RWPE1 (cell line): ENCODE data around the gene PHLPP1.
"Not testable (repeated sequence)": the region's sequence is repeated elsewhere in the genome, so short reads cannot be mapped to it uniquely, and the experiment has no call there.

Experiments used
- CTCF ChIA-PET: fragments of 350-600 bp; sonication (Branson Sonifier 250); formaldehyde crosslinking; extraction: SDS; loops from one replicate; lab custom pipeline; 2021; lab: Yijun Ruan, JAX
- POLR2A ChIA-PET: fragments of 400-600 bp; formaldehyde crosslinking; extraction: SDS; loops from one replicate; lab custom pipeline; 2020; ENCODE audit warnings: antibody characterized with exemption; ENCODE audit not compliant: low non-redundant PET; lab: Yijun Ruan, JAX
- DNase-seq: peaks from one replicate; pipeline ENCODE4 v3.0.0; 2012; ENCODE audit warnings: low spot score
- H3K27ac ChIP-seq: fragments of 450-650 bp; 2 replicates; pipeline ENCODE4 v1.5.1; 2017
- TF ChIP-seq, protein P1 (sequence below): fragments of 450-650 bp; conservative IDR thresholded peaks from 2 replicates; pipeline ENCODE4 v1.5.1; 2017; ENCODE audit warnings: low read depth, mild to moderate bottlenecking

Gene PHLPP1

DNA sequence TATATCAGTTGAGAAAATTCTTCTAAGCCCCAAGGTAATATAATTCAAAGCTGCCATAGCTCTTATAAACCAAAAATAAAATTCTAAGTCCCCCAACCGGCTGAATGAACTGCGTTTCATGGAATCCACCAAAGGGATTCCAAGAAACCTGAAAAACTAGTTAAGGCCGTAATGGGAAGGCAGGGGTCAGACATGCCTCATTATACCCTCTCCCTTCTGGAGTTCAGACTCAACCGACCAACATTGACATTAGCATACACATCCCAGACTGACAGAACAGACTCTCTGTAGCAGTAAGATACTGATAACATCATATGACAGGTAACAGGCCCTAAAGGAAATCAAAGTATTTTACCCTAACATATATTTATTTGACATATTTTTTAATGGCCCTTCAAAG lies 31.4 kb upstream of the PHLPP1 start:
- TF ChIP-seq, protein P1, sequence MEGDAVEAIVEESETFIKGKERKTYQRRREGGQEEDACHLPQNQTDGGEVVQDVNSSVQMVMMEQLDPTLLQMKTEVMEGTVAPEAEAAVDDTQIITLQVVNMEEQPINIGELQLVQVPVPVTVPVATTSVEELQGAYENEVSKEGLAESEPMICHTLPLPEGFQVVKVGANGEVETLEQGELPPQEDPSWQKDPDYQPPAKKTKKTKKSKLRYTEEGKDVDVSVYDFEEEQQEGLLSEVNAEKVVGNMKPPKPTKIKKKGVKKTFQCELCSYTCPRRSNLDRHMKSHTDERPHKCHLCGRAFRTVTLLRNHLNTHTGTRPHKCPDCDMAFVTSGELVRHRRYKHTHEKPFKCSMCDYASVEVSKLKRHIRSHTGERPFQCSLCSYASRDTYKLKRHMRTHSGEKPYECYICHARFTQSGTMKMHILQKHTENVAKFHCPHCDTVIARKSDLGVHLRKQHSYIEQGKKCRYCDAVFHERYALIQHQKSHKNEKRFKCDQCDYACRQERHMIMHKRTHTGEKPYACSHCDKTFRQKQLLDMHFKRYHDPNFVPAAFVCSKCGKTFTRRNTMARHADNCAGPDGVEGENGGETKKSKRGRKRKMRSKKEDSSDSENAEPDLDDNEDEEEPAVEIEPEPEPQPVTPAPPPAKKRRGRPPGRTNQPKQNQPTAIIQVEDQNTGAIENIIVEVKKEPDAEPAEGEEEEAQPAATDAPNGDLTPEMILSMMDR = no peak
- H3K27ac ChIP-seq = no peak overlapping the region
- ChIA-PET CTCF (no interaction called here), POLR2A (no interaction called here)
- no peak for DNase-seq

DNA sequence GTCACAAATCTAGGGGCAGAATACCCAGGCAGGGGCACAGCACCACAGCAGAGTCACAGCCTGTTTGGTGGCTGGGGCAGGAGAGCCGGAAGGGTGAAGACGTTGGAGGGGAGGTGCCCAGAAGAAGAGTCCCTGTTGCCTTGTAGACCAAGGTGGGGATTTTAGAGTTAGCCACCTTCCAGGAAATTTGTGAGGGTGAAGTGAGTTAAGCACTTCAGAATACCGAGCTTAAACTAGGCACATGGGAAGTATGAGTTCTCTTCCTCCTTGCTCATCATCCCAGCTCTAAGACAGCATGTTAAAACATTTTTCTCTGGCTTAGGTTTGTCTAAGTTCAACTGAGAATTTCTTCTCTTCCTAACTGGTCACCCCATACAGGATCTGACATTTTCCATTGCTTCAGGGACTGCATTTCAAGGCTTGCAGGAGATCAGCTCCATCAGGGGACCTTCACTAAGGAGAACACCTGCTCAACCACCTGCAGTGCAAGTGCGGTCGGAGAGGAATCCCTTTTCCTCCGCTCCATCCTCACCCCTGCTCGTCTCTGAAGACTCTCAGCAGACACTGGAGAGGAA lies 26.5 kb upstream of the PHLPP1 start:
- no peak overlapping the region for H3K27ac ChIP-seq
- ChIA-PET CTCF (interaction anchor here (0.6 kb wide), 1 partner anchor 875 kb away, joined by 5 read pairs; no protein-coding TSS in a partner anchor), POLR2A (no interaction called here)
- DNase-seq = no peak
- TF ChIP-seq, protein P1 = no peak

DNA sequence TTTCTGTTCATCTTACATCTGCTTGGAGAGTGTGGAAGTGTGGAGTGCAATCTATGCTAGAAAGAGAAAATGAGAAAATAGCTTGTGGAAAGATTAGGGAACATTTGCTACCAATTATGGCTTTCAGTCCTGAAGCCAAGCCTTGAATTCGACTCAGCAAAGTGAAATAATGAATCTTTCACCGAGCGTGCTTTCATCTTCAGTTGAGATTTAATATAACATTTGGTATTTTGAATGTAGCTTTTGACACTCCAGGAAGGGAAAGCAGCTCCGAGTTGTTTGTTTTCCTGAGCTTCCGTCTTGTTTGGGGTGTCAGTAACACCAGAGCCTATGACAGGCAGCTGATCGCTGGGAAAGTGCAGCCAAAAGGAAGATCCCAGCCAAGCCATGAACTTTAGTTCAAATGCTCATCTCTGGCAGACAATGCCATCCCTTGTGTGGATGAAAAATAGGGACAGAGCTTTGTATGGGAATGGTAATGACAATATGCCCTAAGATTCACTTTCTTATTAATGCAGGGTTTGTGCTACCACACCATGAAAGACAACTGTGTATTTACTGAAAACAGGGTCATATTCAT lies 25.0 kb upstream of the PHLPP1 start:
- TF ChIP-seq, protein P1 = no peak
- ChIA-PET POLR2A (no interaction called here), CTCF (no interaction called here)
- H3K27ac ChIP-seq = no peak overlapping the region
- DNase-seq = no peak

DNA sequence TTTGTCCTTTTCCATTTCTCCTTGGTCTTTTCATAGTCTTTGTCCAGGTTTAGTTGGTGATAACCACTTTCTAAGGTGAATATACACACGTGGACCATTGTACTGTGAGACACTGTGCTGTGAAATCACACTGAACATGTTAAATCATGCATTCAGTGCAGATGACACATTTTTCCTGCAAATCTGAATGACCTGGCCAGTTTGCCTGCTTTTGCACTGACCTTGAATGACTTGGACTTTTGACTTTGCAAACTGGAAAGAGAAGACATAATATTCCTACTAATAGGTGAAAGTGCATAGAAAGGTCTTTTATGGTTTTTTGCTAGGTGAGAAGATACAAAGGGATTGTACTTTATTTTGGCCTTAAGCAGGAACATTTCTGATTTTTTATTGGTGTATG lies 21.7 kb upstream of the PHLPP1 start:
- TF ChIP-seq, protein P1 = no peak
- DNase-seq = no peak
- H3K27ac ChIP-seq = no peak overlapping the region
- ChIA-PET CTCF (interaction anchor here (1.3 kb wide), 1 partner anchor 18 kb away, joined by 3 read pairs; no protein-coding TSS in a partner anchor), POLR2A (no interaction called here)

DNA sequence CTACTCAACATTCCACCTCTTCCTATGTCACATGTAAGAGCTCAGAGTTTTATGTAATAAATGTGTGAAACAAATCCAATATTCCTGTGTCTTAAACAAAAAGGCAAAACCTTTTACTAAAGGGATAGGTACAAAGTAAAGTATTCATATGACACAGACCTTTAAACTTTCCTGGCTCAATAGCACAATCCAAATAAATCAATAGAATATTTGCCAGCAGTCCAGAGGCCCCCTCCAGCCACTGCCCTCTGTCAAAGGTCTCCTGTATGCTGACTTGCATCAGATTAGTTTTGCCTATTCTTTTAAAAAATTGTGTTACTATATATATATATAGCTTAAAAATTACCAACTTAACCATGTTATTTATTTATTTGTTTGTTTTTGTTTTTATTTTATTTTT lies 17.7 kb upstream of the PHLPP1 start:
- TF ChIP-seq, protein P1 = no peak
- POLR2A ChIA-PET = no interaction called here
- CTCF ChIA-PET = no interaction called here
- no peak overlapping the region for H3K27ac ChIP-seq
- DNase-seq = no peak

DNA sequence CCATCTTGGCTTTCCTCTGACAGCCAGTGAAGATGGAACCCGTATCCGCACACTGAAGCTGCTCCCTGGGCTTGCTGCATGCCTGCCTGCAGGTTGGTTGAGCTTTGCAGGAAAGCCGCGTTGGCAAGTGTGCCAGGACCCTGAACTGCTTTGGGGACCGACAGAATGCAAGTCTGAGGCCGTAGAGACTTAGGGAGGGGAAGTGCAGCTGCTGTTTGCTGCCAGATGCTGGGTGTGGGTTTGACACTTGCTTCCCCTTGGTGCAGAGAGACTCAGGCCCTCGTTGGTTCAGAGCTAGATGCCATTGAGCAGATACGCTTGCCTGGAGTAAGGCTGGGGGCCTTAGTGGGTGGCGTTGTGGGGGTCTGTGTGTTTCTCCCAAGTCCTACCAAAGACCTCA lies 13.1 kb upstream of the PHLPP1 start:
- no peak for DNase-seq
- CTCF ChIA-PET = interaction anchor here (0.7 kb wide), 1 partner anchor 13 kb away, joined by 3 read pairs; the partner anchor contains the start of gene PHLPP1
- TF ChIP-seq, protein P1 = no peak
- H3K27ac ChIP-seq = no peak overlapping the region
- POLR2A ChIA-PET = no interaction called here

DNA sequence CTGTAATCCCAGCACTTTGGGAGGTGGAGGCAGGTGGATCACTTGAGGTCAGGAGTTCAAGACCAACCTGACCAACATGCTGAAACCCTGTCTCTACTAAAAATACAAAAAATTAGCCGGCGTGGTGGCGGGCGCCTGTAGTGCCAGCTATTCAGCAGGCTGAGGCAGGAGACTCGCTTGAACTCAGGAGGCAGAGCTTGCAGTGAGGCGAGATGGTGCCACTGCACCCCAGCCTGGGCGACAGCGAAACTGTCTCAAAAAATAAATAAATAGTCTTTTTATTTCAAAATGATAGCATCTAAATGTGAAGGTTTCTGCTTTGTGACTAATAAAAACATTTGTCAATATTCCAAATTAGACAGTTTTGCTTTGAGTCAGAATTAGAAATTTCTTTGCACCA lies 8.5 kb upstream of the PHLPP1 start:
- CTCF ChIA-PET = interaction anchor here (0.7 kb wide), 1 partner anchor 276 kb away, joined by 3 read pairs; no protein-coding TSS in a partner anchor
- DNase-seq, H3K27ac ChIP-seq, POLR2A ChIA-PET: not testable (repeated sequence)

DNA sequence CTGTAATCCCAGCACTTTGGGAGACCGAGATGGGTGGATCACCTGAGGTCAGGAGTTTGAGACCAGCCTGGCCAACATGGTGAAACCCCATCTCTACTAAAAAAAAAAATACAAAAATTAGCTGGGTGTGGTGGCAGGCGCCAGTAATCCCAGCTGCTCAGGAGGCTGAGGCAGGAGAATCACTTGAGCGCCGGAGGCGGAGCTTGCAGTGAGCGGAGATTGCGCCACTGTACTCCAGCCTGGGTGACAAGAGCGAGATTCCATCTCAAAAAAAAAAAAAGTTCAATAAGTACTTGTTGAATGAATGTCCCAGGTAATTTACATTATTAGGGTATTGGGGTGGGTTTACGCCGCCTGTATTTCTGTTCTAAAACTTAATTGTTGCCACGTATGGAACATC lies 5.4 kb upstream of the PHLPP1 start:
- POLR2A ChIA-PET, H3K27ac ChIP-seq, DNase-seq: not testable (repeated sequence)
- CTCF ChIA-PET = interaction anchor here (0.7 kb wide), 1 partner anchor 433 kb away, joined by 5 read pairs; no protein-coding TSS in a partner anchor
